NCI-H2029 treated with DMSO at 0.1 percent for 48 hours (cell line): ENCODE data around the gene KIAA0232.
"Not testable (repeated sequence)": the region's sequence is repeated elsewhere in the genome, so short reads cannot be mapped to it uniquely, and the experiment has no call there.

Experiments used
- DNase-seq: peaks from one replicate; lab custom pipeline; 2025; lab: John Stamatoyannopoulos, UW

KIAA0232 gene

DNA sequence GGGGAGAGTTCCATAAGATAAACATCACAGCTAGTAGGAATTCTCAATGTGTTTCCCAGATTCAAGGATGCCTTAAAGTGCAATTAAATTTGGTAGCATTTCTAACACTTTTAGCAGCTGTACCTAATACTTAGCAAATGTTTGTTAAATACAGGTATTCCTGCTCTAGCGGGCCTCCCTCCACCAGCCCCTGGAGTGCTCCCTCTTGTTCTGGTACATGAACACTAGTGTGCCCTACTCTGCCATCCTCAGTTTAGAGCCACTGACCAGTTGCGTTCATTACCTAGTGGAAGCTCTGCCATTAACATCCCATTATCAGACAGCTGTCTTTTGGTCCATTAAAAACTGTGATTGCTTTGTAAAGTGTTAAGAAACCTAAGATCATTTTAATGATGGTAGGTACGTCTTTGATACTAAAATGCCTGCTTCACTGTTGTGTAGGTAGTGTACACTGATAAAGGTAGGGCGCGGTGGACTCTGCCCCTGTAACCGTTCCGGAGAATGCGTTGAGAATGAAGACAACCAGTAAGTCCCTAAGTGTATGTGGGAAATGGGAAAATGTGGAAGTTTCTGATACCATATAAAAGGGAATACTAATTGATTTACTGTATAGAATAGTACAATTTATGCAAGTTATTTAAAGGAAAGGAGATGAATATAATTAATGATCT is 21.7 kb downstream of the KIAA0232 start:
- DNase-seq = no peak

- DNase-seq = no peak
Observed at GRCh38 chr4:6806924-6807626, 24.5 kb downstream of the KIAA0232 start.

DNA sequence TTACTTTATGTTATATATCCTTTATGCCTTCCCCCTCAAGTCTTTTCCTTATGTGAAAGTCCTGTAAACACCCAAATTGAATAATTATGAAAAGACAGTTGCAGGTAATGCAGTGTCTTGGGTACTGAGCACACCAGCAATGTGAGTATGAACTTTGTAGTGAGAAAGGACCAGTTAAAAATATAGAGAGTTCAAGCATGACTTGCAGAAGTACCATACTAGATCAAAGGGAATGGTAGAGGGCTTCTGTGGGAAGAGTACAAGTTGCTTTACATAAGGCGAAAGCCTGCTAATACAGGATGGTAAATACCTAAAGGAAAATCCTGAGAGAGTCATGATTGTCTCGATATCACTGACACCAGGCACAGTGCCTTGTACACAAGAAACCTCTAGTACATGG is 25.7 kb downstream of the KIAA0232 start:
- DNase-seq = no peak

DNA sequence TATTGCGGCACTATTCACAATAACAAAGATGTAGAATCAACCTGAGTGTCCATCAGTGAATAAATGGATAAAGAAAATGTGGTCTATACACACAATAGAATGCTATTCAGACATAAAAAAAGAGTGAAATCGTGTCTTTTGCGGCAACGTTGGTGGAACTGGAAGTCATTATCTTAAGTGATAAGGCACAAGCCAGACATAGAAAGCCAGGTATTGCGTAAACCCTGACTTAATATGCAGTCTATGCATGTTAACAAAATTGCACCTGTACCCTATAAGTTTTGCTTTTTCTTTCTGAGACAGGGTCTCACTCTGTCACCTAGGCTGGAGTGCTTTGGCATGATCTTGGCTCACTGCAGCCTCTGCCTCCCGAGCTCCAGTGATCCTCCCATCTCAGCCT is 28.6 kb downstream of the KIAA0232 start:
- DNase-seq = no peak

GRCh38 chr4:6812766-6813165 is 30.2 kb downstream of the KIAA0232 start:
- DNase-seq = no peak

DNA sequence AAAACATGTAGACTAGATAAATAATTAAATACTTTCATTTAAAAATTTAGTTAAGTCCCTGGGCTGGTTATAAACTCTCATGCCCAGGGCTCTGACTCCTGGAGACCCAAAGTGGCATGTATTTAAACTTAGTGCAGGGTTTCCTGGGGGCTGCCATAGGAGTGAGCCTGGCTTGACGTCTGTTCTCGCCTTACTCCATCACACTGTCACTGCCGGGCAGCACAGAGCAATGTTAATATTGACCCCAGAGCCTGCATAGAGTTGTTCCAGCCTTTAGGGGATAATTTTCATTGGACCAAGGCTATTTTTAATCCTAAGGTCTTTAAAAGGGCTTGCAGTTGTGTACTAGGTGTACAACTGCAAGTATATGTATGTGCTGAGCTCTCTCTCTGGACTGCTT is 31.2 kb downstream of the KIAA0232 start:
- no peak for DNase-seq

DNA sequence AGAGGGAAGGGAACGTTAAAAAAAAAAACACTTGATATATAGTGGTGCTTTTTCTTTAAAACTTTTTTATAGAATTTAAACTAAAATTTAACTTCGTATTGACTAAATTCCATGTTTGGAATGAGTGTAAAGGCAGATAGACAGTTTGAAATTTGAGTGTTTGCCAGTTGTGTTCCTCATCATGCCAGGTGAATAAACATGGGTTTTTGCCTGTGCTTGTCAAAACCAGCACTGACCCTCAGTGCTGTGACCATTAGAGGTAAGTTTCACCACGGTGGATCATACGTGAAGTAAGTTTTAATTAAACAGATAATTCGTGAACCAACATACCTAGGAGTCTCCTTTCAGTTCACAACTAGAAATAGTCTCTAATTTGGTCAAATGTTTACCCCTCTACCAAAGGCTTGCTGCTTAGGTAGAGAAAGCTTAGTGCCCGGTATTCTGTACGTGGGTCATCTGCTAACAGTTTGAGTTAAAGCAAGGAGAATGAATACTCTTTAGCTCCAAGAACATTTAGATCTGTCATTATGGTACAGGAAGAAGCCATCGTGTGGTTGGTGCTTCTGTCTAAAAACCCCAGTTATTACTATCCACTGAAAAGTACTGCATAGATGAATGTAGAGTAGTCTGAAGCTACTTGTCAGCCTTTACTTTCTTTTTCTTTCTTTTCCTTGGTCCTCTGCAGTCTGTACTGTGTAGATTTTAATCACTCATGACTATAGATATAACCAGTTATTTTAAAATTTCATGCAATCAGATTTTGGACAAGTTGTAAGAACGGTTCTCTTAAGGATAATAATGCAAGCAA is 32.7 kb downstream of the KIAA0232 start:
- no peak for DNase-seq

DNA sequence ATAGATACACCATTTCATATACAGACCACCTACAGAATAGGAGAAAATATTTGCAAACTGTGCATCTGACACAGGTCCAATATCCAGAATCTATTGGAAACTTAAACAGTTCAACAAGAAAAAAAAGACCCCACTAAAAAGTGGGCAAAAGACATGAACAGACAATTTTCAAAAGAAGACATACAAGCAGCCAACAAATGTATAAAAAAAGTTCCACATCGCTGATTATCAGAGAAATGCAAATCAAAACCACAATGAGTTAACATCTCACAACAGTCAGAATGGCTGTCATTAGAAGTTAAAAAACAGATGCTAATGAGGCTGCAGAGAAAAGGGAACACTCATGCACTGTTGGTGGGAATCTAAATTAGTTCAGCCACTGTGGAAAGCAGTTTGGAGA is 36.8 kb downstream of the KIAA0232 start:
- no peak for DNase-seq

DNA sequence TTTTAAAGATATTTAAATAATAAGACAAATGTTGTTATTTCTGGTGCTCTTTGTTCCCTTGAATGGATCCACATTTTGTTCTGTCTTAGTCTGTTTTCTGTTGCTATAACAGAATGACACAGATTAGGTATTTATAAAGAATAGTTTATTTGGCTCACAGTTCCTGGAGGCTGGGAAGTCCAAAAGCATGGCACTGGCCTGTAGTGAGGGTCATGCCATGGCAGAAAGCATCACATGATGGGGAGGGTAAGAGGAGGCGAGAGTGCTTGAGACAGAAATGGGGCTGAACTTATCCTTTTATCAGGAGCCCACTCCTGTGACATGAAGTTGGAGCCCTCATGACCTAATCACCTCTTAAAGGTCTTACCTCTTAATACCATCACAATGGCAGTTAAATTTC is 38.2 kb downstream of the KIAA0232 start:
- DNase-seq = no peak

GRCh38 chr4:6824071-6824470 is 41.5 kb downstream of the KIAA0232 start:
- DNase-seq = no peak

- DNase-seq = no peak
Observed at GRCh38 chr4:6824772-6825402, 42.4 kb downstream of the KIAA0232 start.

GRCh38 chr4:6825403-6825802 is 42.9 kb downstream of the KIAA0232 start:
- no peak for DNase-seq

DNA sequence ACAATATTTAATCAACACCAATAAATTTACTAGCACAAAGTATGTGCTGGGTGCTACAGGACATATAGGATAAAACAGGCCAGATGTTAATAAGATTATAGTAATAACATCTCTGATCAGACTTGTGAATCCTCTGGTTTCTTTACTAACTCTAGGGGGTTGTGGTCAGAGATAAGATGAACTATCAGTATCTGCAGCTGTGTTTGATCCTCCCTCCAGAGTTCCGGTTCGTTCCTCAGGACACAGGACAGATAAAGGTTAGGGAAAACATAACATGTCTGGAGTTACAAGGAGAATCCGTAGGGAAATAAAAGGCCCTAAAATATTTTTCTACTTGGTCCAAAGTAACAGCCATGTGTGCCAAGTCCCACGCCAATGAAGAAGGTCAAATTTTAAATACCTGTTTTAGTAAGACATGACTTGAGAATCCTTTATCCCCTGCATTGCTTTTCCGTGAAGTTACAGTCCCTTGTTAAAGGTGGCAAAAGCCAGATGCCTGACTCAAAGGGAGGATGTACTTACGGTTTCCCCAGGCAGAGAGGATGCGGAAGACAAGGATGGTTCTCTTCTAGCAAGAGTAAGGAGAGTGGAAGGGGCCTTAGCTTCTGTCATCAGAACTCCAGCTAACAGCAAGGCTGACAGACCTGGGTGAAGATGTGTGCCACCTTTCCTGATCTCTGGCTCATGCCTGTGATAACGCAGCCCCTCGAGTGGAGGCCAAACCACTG is 44.4 kb downstream of the KIAA0232 start:
- DNase-seq = no peak

GRCh38 chr4:6829086-6829485 is 46.6 kb downstream of the KIAA0232 start:
- DNase-seq = no peak

- DNase-seq = no peak
Observed at GRCh38 chr4:6834867-6835266, 52.3 kb downstream of the KIAA0232 start.

GRCh38 chr4:6835616-6836015 is 53.1 kb downstream of the KIAA0232 start:
- DNase-seq = not testable (repeated sequence)

DNA sequence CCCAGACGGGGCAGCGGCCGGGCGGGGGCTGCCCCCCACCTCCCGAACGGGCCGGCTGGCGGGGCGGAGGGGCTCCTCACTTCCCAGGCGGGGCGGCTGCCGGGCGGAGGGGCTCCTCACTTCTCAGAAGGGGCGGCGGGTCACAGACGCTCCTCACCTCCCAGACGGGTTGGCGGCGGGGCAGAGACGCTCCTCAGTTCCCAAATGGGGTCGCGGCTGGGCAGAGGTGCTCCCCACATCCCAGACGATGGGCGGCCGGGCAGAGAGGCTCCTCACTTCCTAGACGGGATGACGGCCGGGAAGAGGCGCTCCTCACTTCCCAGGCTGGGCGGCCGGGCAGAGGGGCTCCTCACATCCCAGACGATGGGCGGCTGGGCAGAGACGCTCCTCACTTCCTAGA is 54.6 kb downstream of the KIAA0232 start:
- DNase-seq = not testable (repeated sequence)

GRCh38 chr4:6839579-6839978 is 57.1 kb downstream of the KIAA0232 start:
- no peak for DNase-seq

- no peak for DNase-seq
Observed at GRCh38 chr4:6840062-6840976, 57.8 kb downstream of the KIAA0232 start.

- DNase-seq = no peak
Observed at GRCh38 chr4:6845027-6845426, 62.5 kb downstream of the KIAA0232 start.

DNA sequence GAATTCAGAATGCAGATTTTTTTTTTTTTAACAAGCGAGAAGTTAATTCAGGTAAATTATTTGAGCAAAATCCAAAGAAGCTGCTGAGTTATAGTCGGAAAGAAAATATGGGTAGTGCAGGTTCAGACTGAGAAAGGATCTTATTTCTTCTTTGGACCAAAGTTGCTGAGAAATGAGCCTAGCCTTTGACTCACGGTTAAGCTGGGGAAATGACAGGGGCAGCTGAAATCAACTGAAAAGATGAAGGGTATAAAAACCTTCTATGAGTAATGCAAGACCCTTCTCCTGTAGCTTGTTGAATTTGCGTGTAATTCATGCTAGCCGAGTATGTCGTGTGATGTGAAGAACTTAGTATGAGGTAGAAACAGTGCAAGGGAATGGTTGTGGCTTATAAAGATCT is 63.0 kb downstream of the KIAA0232 start:
- no peak for DNase-seq
